ENCODE data around the gene IRAK3. TPM values are rescaled to one million over a fixed set of nuclear protein-coding genes. Genes with fewer than 3 reads are reported as not detected.

The IRAK3 gene
- total RNA-seq, 2 experiments from 2014 or later, result 0.59 to 0.74 TPM

DNA sequence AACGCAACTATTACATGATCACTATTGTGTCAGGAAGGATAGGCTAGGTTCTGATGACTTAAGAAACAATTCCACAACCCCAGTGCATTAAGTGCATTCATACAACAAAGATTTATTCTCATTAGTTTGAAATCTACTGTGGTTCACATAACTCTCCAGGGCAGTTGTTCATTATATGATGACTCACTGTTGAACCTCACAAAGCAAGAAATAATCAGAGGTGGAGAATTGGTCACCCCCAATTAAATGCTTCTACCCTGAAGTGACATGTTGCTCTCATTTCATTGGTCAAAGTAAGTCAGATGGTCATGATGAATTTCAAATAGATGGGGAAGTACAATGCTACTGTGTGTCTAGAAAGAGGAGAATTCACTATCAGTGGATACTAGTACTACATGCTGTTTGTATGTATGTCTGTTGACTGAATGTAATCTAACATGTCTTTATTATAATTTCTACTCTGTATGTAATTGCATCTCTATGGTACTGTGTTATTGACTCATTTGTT, 107.2 kb downstream of the IRAK3 start:
- Mint-ChIP-seq H3K36me3 (ENCODE audit: low read depth) (no peaks in the 10 kb centered on the region), H3K4me1 (ENCODE audit: low read depth) (peaks cover 49% of the 10 kb centered on the region), H3K27me3 (no peaks in the 10 kb centered on the region), H3K27ac (no peak overlapping the region), H3K4me3 (peak overlapping the region; percentile 6), H3K9me3 (no peaks in the 10 kb centered on the region)
- Histone ChIP-seq H3K4me1 (ENCODE audit: insufficient read depth, low read length) (peaks cover 31% of the 10 kb centered on the region), H3K9me3 (ENCODE audit: control insufficient read depth in 1 of 2, insufficient read depth in 1 of 2, low read length in 2 of 2) (no peaks in the 10 kb centered on the region), H3K4me3 (ENCODE audit: low read length) (no peak overlapping the region), H3K27me3 (ENCODE audit: control insufficient read depth in 1 of 2, insufficient read depth in 2 of 2, low read length in 2 of 2) (no peaks in the 10 kb centered on the region), H3K36me3 (ENCODE audit: insufficient read depth, low read length) (no peaks in the 10 kb centered on the region), H3K27ac (ENCODE audit: low read depth in 1 of 2, low read length in 2 of 2) (no peak overlapping the region)
- DNase-seq (no peak), ATAC-seq (ENCODE audit: poor library complexity) (no peak)
- intact Hi-C loops (cut with DNase I, micrococcal nuclease), result no loop called here
- TF ChIP-seq, protein P1, sequence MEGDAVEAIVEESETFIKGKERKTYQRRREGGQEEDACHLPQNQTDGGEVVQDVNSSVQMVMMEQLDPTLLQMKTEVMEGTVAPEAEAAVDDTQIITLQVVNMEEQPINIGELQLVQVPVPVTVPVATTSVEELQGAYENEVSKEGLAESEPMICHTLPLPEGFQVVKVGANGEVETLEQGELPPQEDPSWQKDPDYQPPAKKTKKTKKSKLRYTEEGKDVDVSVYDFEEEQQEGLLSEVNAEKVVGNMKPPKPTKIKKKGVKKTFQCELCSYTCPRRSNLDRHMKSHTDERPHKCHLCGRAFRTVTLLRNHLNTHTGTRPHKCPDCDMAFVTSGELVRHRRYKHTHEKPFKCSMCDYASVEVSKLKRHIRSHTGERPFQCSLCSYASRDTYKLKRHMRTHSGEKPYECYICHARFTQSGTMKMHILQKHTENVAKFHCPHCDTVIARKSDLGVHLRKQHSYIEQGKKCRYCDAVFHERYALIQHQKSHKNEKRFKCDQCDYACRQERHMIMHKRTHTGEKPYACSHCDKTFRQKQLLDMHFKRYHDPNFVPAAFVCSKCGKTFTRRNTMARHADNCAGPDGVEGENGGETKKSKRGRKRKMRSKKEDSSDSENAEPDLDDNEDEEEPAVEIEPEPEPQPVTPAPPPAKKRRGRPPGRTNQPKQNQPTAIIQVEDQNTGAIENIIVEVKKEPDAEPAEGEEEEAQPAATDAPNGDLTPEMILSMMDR (IDR thresholded peaks at IDR 0.05), result no peak
- ChIA-PET POLR2A (no interaction called here), CTCF (no interaction called here)

DNA sequence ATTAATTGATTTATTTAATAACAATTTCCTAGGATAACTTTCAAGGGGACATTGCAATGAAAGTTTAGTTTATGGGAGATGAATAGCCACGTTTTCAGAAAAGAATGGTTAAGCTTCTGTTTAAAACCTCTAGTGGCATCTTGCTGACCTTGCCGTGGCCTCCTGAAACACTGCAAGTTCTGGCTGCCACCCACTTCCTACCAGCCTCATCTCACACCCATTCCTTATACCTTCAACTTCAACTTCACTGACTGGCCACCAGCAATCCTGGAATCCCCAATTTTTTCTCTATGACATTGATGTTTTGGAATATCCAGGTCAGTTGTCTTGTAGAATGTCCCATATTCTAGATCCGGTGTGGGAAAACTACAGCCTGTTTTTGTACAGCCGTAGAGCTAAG, 108.1 kb downstream of the IRAK3 start:
- H3K4me1 Mint-ChIP-seq (ENCODE audit: low read depth), result peaks cover 47% of the 10 kb centered on the region
- ChIA-PET CTCF (interaction anchor here (0.8 kb wide), 1 partner anchor 18 kb away, joined by 4 read pairs; no protein-coding TSS in a partner anchor), POLR2A (interaction anchor here (0.9 kb wide), 1 partner anchor 14 kb away, joined by 3 read pairs; no protein-coding TSS in a partner anchor)
- ATAC-seq (ENCODE audit: poor library complexity) (no peak), DNase-seq (peak in 1 of 14 experiments; percentile 20)
- Histone ChIP-seq H3K36me3 (ENCODE audit: insufficient read depth, low read length) (no peaks in the 10 kb centered on the region), H3K4me1 (ENCODE audit: insufficient read depth, low read length) (peaks cover 31% of the 10 kb centered on the region), H3K4me3 (ENCODE audit: low read length) (no peak overlapping the region), H3K27ac (ENCODE audit: low read depth in 1 of 2, low read length in 2 of 2) (no peak overlapping the region), H3K9me3 (ENCODE audit: control insufficient read depth in 1 of 2, insufficient read depth in 1 of 2, low read length in 2 of 2) (no peaks in the 10 kb centered on the region), H3K27me3 (ENCODE audit: control insufficient read depth in 1 of 2, insufficient read depth in 2 of 2, low read length in 2 of 2) (no peaks in the 10 kb centered on the region)
- H3K27ac Mint-ChIP-seq, result no peak overlapping the region
- TF ChIP-seq, protein P1 (IDR thresholded peaks at IDR 0.05), result no peak
- H3K4me3 Mint-ChIP-seq, result no peak overlapping the region
- H3K27me3 Mint-ChIP-seq, result no peaks in the 10 kb centered on the region
- intact Hi-C loops (cut with DNase I, micrococcal nuclease), result no loop called here
- H3K9me3 Mint-ChIP-seq, result no peaks in the 10 kb centered on the region
- no peaks in the 10 kb centered on the region for H3K36me3 Mint-ChIP-seq (ENCODE audit: low read depth)

DNA sequence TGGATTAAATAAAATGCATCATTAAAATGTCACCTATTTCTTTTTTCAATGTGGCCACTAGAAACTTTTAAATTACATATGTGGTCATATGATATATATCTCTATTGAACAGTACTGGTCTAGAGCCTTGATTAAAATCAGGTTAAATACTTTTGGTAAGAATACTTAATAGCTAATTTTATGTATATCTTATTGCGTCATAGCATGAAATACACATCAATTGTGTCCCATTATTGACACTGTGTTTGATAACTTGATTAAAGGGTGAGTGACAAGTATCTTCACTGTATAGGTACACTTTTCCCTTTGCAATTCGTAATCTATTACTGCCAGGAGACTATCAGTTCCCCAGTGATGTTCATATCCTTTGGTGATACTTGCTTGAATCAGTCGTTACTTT, 108.9 kb downstream of the IRAK3 start:
- no peak overlapping the region for H3K4me3 ChIP-seq (ENCODE audit: low read length)
- POLR2A ChIA-PET, result no interaction called here
- Mint-ChIP-seq H3K4me3 (no peak overlapping the region), H3K36me3 (ENCODE audit: low read depth) (peaks cover 7% of the 10 kb centered on the region), H3K27ac (no peak overlapping the region), H3K4me1 (ENCODE audit: low read depth) (peaks cover 45% of the 10 kb centered on the region), H3K27me3 (no peaks in the 10 kb centered on the region), H3K9me3 (no peaks in the 10 kb centered on the region)
- no peak overlapping the region for H3K27ac ChIP-seq (ENCODE audit: low read depth in 1 of 2, low read length in 2 of 2)
- no peaks in the 10 kb centered on the region for H3K27me3 ChIP-seq (ENCODE audit: control insufficient read depth in 1 of 2, insufficient read depth in 2 of 2, low read length in 2 of 2)
- intact Hi-C loops (cut with DNase I, micrococcal nuclease), result no loop called here
- no peaks in the 10 kb centered on the region for H3K36me3 ChIP-seq (ENCODE audit: insufficient read depth, low read length)
- peaks cover 25% of the 10 kb centered on the region for H3K4me1 ChIP-seq (ENCODE audit: insufficient read depth, low read length)
- CTCF ChIA-PET, result interaction anchor here (0.8 kb wide), 1 partner anchor 19 kb away, joined by 4 read pairs; no protein-coding TSS in a partner anchor
- DNase-seq, result no peak
- TF ChIP-seq, protein P1 (IDR thresholded peaks at IDR 0.05), result no peak
- H3K9me3 ChIP-seq (ENCODE audit: control insufficient read depth in 1 of 2, insufficient read depth in 1 of 2, low read length in 2 of 2), result no peaks in the 10 kb centered on the region
- ATAC-seq (ENCODE audit: poor library complexity), result no peak
